ENCODE measurements around the gene ATP7A.

DNA sequence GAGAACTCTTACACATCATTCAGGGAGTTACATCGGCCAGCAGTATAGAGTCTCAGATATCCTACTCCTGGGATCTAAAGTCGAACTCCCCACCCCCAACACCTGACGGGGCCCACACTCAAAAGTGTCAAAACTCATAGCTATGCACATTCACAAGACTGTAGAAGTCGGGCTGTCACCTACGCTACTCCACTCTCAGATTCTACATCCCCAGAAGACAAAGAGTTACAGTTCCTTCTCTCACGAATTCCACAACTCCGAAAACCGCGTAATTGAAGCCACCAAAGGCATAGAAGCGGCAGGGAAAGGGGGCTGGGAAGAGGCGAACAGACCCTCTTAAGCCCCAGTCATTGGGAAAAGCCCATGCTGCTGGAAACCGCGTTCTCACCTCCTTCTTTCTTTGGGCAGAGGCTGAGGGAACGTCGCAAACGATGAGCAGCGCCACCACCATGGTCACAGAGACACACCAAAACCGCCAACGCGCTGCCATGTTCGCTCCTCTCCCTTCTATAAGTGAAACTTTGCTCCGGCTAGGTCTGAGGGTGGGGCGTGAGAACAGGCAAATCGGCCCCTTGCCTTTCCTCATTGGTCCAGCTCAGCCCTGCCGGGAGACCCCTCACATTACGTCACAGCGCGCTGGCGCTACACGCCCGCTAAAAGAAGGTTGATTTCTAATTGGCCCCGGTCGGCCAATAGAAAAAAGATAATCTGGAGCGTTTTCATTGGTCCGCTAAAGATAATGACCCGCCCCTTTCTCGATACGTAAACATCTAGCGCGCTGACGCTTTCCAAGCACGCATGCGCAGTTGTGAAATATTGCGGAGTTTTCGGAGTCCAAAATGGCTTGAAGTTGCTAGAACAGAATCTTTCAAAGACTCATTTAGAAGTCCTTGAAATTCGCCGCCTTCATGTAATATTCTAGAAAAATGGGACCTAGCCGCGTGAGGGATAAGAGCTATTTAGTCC is 15.3 kb upstream of the ATP7A start, which contains the start of gene MAGT1:
- TF ChIP-seq, protein P1, sequence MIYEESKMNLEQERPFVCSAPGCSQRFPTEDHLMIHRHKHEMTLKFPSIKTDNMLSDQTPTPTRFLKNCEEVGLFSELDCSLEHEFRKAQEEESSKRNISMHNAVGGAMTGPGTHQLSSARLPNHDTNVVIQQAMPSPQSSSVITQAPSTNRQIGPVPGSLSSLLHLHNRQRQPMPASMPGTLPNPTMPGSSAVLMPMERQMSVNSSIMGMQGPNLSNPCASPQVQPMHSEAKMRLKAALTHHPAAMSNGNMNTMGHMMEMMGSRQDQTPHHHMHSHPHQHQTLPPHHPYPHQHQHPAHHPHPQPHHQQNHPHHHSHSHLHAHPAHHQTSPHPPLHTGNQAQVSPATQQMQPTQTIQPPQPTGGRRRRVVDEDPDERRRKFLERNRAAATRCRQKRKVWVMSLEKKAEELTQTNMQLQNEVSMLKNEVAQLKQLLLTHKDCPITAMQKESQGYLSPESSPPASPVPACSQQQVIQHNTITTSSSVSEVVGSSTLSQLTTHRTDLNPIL (CRISPR knock-in tag; IDR thresholded peaks at IDR 0.05; ENCODE audit: low read depth): no peak
- TF ChIP-seq SNAI2 (CRISPR knock-in tag; IDR thresholded peaks at IDR 0.05) (no peak), ESRRG (CRISPR knock-in tag; IDR thresholded peaks at IDR 0.05) (no peak), TOX (CRISPR knock-in tag; IDR thresholded peaks at IDR 0.05; ENCODE audit: borderline replicate concordance) (no peak), ZFP30 (CRISPR knock-in tag; IDR thresholded peaks at IDR 0.05) (no peak), BACH2 (CRISPR knock-in tag; IDR thresholded peaks at IDR 0.05; ENCODE audit: borderline replicate concordance) (no peak), ZNF8 (CRISPR knock-in tag; IDR thresholded peaks at IDR 0.05) (no peak), ZNF565 (CRISPR knock-in tag; conservative IDR thresholded peaks at IDR 0.05; ENCODE audit: low read depth) (no peak), CSDC2 (CRISPR knock-in tag; IDR thresholded peaks at IDR 0.05) (no peak), ZFP3 (CRISPR knock-in tag; IDR thresholded peaks at IDR 0.05) (no peak)
- TF ChIP-seq, protein P2, sequence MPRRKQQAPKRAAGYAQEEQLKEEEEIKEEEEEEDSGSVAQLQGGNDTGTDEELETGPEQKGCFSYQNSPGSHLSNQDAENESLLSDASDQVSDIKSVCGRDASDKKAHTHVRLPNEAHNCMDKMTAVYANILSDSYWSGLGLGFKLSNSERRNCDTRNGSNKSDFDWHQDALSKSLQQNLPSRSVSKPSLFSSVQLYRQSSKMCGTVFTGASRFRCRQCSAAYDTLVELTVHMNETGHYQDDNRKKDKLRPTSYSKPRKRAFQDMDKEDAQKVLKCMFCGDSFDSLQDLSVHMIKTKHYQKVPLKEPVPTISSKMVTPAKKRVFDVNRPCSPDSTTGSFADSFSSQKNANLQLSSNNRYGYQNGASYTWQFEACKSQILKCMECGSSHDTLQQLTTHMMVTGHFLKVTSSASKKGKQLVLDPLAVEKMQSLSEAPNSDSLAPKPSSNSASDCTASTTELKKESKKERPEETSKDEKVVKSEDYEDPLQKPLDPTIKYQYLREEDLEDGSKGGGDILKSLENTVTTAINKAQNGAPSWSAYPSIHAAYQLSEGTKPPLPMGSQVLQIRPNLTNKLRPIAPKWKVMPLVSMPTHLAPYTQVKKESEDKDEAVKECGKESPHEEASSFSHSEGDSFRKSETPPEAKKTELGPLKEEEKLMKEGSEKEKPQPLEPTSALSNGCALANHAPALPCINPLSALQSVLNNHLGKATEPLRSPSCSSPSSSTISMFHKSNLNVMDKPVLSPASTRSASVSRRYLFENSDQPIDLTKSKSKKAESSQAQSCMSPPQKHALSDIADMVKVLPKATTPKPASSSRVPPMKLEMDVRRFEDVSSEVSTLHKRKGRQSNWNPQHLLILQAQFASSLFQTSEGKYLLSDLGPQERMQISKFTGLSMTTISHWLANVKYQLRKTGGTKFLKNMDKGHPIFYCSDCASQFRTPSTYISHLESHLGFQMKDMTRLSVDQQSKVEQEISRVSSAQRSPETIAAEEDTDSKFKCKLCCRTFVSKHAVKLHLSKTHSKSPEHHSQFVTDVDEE (CRISPR knock-in tag; IDR thresholded peaks at IDR 0.05): no peak
- TF ChIP-seq, protein P3, sequence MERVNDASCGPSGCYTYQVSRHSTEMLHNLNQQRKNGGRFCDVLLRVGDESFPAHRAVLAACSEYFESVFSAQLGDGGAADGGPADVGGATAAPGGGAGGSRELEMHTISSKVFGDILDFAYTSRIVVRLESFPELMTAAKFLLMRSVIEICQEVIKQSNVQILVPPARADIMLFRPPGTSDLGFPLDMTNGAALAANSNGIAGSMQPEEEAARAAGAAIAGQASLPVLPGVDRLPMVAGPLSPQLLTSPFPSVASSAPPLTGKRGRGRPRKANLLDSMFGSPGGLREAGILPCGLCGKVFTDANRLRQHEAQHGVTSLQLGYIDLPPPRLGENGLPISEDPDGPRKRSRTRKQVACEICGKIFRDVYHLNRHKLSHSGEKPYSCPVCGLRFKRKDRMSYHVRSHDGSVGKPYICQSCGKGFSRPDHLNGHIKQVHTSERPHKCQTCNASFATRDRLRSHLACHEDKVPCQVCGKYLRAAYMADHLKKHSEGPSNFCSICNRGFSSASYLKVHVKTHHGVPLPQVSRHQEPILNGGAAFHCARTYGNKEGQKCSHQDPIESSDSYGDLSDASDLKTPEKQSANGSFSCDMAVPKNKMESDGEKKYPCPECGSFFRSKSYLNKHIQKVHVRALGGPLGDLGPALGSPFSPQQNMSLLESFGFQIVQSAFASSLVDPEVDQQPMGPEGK (CRISPR knock-in tag; IDR thresholded peaks at IDR 0.05; ENCODE audit: borderline replicate concordance): no peak
- TF ChIP-seq, protein P4, sequence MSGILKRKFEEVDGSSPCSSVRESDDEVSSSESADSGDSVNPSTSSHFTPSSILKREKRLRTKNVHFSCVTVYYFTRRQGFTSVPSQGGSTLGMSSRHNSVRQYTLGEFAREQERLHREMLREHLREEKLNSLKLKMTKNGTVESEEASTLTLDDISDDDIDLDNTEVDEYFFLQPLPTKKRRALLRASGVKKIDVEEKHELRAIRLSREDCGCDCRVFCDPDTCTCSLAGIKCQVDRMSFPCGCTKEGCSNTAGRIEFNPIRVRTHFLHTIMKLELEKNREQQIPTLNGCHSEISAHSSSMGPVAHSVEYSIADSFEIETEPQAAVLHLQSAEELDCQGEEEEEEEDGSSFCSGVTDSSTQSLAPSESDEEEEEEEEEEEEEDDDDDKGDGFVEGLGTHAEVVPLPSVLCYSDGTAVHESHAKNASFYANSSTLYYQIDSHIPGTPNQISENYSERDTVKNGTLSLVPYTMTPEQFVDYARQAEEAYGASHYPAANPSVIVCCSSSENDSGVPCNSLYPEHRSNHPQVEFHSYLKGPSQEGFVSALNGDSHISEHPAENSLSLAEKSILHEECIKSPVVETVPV (CRISPR knock-in tag; IDR thresholded peaks at IDR 0.05): no peak
